HCT116 (cell line): Measurements from ENCODE around the gene GRAPL. TPM values are rescaled to one million over a fixed set of nuclear protein-coding genes. Genes with fewer than 3 reads are reported as not detected.
"Not testable (repeated sequence)": the region's sequence is repeated elsewhere in the genome, so short reads cannot be mapped to it uniquely, and the experiment has no call there.

Source experiments
- ATAC-seq: fragments of 200-7000 bp; cut with Tn5 transposase; 2 replicates; pipeline ENCODE4 v1.9.1; 2020; ENCODE audit warnings: mild to moderate bottlenecking, moderate library complexity
- BruUV-seq: library from RNA; stranded (reverse); fragments of 400-500 nt; replicated peaks from 2 replicates; lab custom pipeline; 2021; lab: Mats Ljungman, UMichigan
- CTCF ChIA-PET: fragments of 300-600 bp; sonication (Branson Sonifier 250); formaldehyde crosslinking; loops from one replicate; lab custom pipeline; 2021; ENCODE audit warnings: antibody characterized with exemption; lab: Charles Lee
- POLR2A ChIA-PET: fragments of 300-600, 350-600 bp; sonication (Branson Sonifier 250); formaldehyde crosslinking; loops from one replicate; lab custom pipeline; 2021; ENCODE audit warnings: antibody characterized with exemption; lab: Charles Lee
- RAD21 ChIA-PET, 2 experiments: fragments of 300-600 bp; sonication (Branson Sonifier 250); formaldehyde crosslinking; loops; one replicate each; lab custom pipeline; 2023; ENCODE audit warnings: low total read pairs in 2 of 2; ENCODE audit not compliant: uncharacterized antibody in 2 of 2, unreplicated experiment in 2 of 2, low non-redundant PET in 1 of 2; lab: Charles Lee
- DNase-seq: peaks from one replicate; pipeline ENCODE4 v3.0.0-alpha.2; 2010; ENCODE audit warnings: low read depth, low spot score
- H2AFZ ChIP-seq: fragments of 200-600 bp; shearing (Covaris generic), sonication (generic); 2 replicates; pipeline ENCODE4 v1.6.1; 2017; ENCODE audit warnings: low read depth, mixed run types, mixed read lengths, antibody characterized with exemption, low read length; ENCODE audit not compliant: poor library complexity, severe bottlenecking
- H3K27ac ChIP-seq: 2 replicates; pipeline ENCODE4 v1.5.1; 2012; ENCODE audit warnings: low read depth, low read length
- H3K27me3 ChIP-seq: fragments of 200-600 bp; sonication (generic); 2 replicates; pipeline ENCODE4 v1.6.1; 2016; ENCODE audit warnings: mixed run types, low read length, mixed read lengths; ENCODE audit not compliant: insufficient read depth
- H3K36me3 ChIP-seq, 2 experiments: fragments of 200-500 bp in 1 of 2; fragments of 200-600 bp in 1 of 2; sonication (Bioruptor generic) in 1 of 2; sonication (generic) in 1 of 2; 2 replicates each; pipeline versions ENCODE4 v1.5.1 to v1.6.1; 2014 to 2016; ENCODE audit warnings: low read length in 2 of 2, inconsistent platforms in 1 of 2, mixed read lengths in 1 of 2, mixed run types in 1 of 2; ENCODE audit not compliant: insufficient read depth in 2 of 2, control insufficient read depth in 1 of 2
- H3K4me1 ChIP-seq, 2 experiments: fragments of 200-600 bp in 1 of 2; sonication (generic) in 1 of 2; 2 replicates each; pipeline versions ENCODE4 v1.5.1 to v1.6.1; 2012 to 2017; ENCODE audit warnings: low read length in 2 of 2, inconsistent platforms in 1 of 2, mild to moderate bottlenecking in 1 of 2, mixed read lengths in 1 of 2, mixed run types in 1 of 2, moderate library complexity in 1 of 2; ENCODE audit not compliant: insufficient read depth in 2 of 2, control insufficient read depth in 1 of 2
- H3K4me2 ChIP-seq: fragments of 200-600 bp; sonication (generic); 2 replicates; pipeline ENCODE4 v1.6.1; 2017; ENCODE audit warnings: mixed run types, low read length, mixed read lengths
- H3K4me3 ChIP-seq, 2 experiments: fragments of 200-600 bp in 1 of 2; sonication (generic) in 1 of 2; replicated peaks in 1 of 2; 2 replicates each; pipeline ENCODE4 v1.5.1; 2011 to 2016; ENCODE audit warnings: low read length in 2 of 2, control low read depth in 1 of 2, low read depth in 1 of 2, mild to moderate bottlenecking in 1 of 2, mixed read lengths in 1 of 2, mixed run types in 1 of 2
- H3K79me2 ChIP-seq: fragments of 200-600 bp; sonication (generic); 2 replicates; pipeline ENCODE4 v1.6.1; 2017; ENCODE audit warnings: mild to moderate bottlenecking, mixed run types, low read length, moderate library complexity, mixed read lengths; ENCODE audit not compliant: insufficient read depth
- H3K9ac ChIP-seq: fragments of 200-600 bp; sonication (generic); 2 replicates; pipeline ENCODE4 v1.6.1; 2016; ENCODE audit warnings: low read length, mixed read lengths
- H3K9me2 ChIP-seq: fragments of 200-600 bp; sonication (generic), shearing (Covaris generic); 2 replicates; pipeline ENCODE4 v1.6.1; 2017; ENCODE audit warnings: mixed run types, mild to moderate bottlenecking, moderate library complexity; ENCODE audit not compliant: insufficient read depth
- H3K9me3 ChIP-seq, 2 experiments: fragments of 200-500 bp in 1 of 2; fragments of 200-600 bp in 1 of 2; sonication (Bioruptor generic) in 1 of 2; sonication (generic) in 1 of 2; 2 replicates each; pipeline ENCODE4 v1.6.1; 2014 to 2017; ENCODE audit warnings: low read length in 2 of 2, mixed read lengths in 2 of 2, inconsistent platforms in 1 of 2, low read depth in 1 of 2, mild to moderate bottlenecking in 1 of 2, mixed run types in 1 of 2, moderate library complexity in 1 of 2; ENCODE audit not compliant: control insufficient read depth in 1 of 2, insufficient read depth in 1 of 2
- H4K20me1 ChIP-seq: fragments of 200-600 bp; sonication (generic), shearing (Covaris generic); 2 replicates; pipeline ENCODE4 v1.6.1; 2017; ENCODE audit warnings: mixed run types, mild to moderate bottlenecking, moderate library complexity; ENCODE audit not compliant: insufficient read depth
- intact Hi-C: fragments of 100-400 bp; cut with micrococcal nuclease; formaldehyde crosslinking; loops from 2 replicates; pipeline ENCODE4 v1.10.0; 2022
- total RNA-seq: library from RNA; stranded (reverse); gene quantifications from one replicate; pipeline ENCODE4 v1.2.1, GENCODE V29; 2021; ENCODE audit not compliant: unreplicated experiment

GRAPL gene
- total RNA-seq, 1 experiment from 2014 or later, result 0.44 TPM

GRCh38 chr17:19092737-19093683 lies 34.4 kb upstream of the GRAPL start:
- H3K4me1 ChIP-seq, H3K79me2 ChIP-seq, H4K20me1 ChIP-seq, H3K36me3 ChIP-seq, DNase-seq, BruUV-seq, intact Hi-C loops, POLR2A ChIA-PET, RAD21 ChIA-PET, H2AFZ ChIP-seq, H3K4me2 ChIP-seq, CTCF ChIA-PET, H3K9ac ChIP-seq, H3K27me3 ChIP-seq, H3K9me2 ChIP-seq, H3K27ac ChIP-seq, H3K4me3 ChIP-seq, H3K9me3 ChIP-seq: not testable (repeated sequence)
- peak; percentile 55 for ATAC-seq

GRCh38 chr17:19093684-19094438 lies 33.5 kb upstream of the GRAPL start:
- RAD21 ChIA-PET, H3K9ac ChIP-seq, H3K4me2 ChIP-seq, H2AFZ ChIP-seq, H3K27me3 ChIP-seq, H3K4me1 ChIP-seq, H3K4me3 ChIP-seq, H3K27ac ChIP-seq, POLR2A ChIA-PET, CTCF ChIA-PET, intact Hi-C loops, H3K79me2 ChIP-seq, H4K20me1 ChIP-seq, H3K36me3 ChIP-seq, DNase-seq, H3K9me2 ChIP-seq, ATAC-seq, H3K9me3 ChIP-seq, BruUV-seq: not testable (repeated sequence)

GRCh38 chr17:19108517-19108916 lies 18.9 kb upstream of the GRAPL start:
- H3K4me3 ChIP-seq, intact Hi-C loops, H3K9me2 ChIP-seq, H3K27me3 ChIP-seq, H3K9ac ChIP-seq, POLR2A ChIA-PET, H4K20me1 ChIP-seq, H3K4me1 ChIP-seq, H3K4me2 ChIP-seq, RAD21 ChIA-PET, H2AFZ ChIP-seq, H3K27ac ChIP-seq, DNase-seq, H3K9me3 ChIP-seq, H3K79me2 ChIP-seq, BruUV-seq, ATAC-seq, H3K36me3 ChIP-seq, CTCF ChIA-PET: not testable (repeated sequence)

DNA sequence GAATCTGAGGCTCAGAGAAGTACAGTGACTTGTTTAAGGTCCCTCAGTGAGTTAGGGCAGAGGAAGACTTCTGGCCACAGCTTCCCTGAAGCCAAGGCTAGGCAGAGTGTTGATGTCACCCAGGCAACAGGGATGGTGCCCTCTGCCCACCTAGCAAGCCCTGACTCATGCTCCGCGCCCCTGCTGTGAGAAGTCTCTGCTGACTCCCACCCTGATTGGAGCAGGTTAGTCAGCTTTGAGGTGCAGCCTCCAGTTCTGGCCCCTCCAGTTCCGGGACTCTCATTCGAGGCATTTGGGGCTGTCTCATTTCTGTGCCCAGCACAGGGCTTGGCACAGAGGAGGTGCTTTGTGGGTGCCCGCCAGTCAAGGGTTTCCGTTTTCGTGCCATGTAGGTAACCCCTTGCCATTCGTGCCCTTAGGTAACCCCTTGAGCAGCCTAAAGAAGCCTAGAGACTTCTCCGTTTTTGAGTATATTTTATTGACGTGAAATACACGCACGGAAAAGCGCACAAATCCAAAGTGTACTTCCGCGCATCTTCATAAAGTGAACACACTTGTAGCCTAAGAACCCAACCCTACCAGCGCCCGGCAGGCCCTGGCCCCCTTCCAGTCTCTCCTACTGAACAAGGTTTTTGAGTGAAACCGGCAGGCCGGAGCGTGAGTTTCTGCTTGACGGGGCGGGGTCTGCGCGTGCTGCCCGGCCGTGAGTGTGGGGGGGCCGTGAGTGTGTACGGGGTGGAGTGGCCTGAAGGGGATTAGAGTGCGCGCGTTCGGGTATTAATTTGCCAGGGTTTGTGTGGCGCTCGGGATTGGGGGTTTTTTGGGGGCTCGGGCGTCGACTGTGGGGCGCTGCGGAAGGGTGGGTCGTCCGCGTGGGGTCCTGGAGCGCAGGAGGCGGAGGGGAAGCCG lies 16.9 kb upstream of the GRAPL start:
- BruUV-seq, DNase-seq, H3K27me3 ChIP-seq, H3K9me2 ChIP-seq, H3K36me3 ChIP-seq, intact Hi-C loops, H3K79me2 ChIP-seq, H3K4me3 ChIP-seq, CTCF ChIA-PET, H4K20me1 ChIP-seq, H3K9me3 ChIP-seq, RAD21 ChIA-PET, POLR2A ChIA-PET, H2AFZ ChIP-seq, H3K4me1 ChIP-seq, H3K27ac ChIP-seq, H3K9ac ChIP-seq: not testable (repeated sequence)
- peak; percentile 64 for ATAC-seq
- peak overlapping the region; percentile 57; the same call in 1 of the 2 replicates for H3K4me2 ChIP-seq
